GM21717 (cell line): ENCODE data around the gene FOXR1.
A peak's percentile ranks its signal among the peaks of the same experiment; 100 is the strongest.
"Not testable (repeated sequence)": the region's sequence is repeated elsewhere in the genome, so short reads cannot be mapped to it uniquely, and the experiment has no call there.

ENCODE experiments used
- ATAC-seq: cut with Tn5 transposase; IDR thresholded peaks from one replicate; pipeline ENCODE4 v1.9.1; 2021; ENCODE audit warnings: mild to moderate bottlenecking, moderate library complexity; ENCODE audit not compliant: unreplicated experiment

FOXR1 gene

GRCh38 chr11:118991486-118992038, 20.0 kb downstream of the FOXR1 start:
- ATAC-seq, result not testable (repeated sequence)

GRCh38 chr11:118996926-118997626, 25.5 kb downstream of the FOXR1 start:
- peak; percentile 5 for ATAC-seq

- peak; percentile 82 for ATAC-seq
Observed at GRCh38 chr11:118997627-118998387, 26.2 kb downstream of the FOXR1 start, which contains the start of gene CENATAC. CENATAC (plus strand) TSS chr11:118998138; CDS start chr11:118998198, 60 bp downstream.

GRCh38 chr11:118998388-118998717, 26.8 kb downstream of the FOXR1 start:
- ATAC-seq, result no peak

- ATAC-seq, result no peak
Observed at GRCh38 chr11:118998822-118999221, 27.3 kb downstream of the FOXR1 start.

- ATAC-seq, result no peak
Observed at GRCh38 chr11:119000906-119001305, 29.3 kb downstream of the FOXR1 start.

GRCh38 chr11:119006656-119007055, 35.1 kb downstream of the FOXR1 start:
- ATAC-seq, result no peak

- no peak for ATAC-seq
Observed at GRCh38 chr11:119011476-119012053, 40.0 kb downstream of the FOXR1 start.

- no peak for ATAC-seq
Observed at GRCh38 chr11:119012629-119013170, 41.1 kb downstream of the FOXR1 start.

GRCh38 chr11:119014209-119014924, 42.8 kb downstream of the FOXR1 start:
- no peak for ATAC-seq

GRCh38 chr11:119015054-119015611, 43.6 kb downstream of the FOXR1 start:
- ATAC-seq, result no peak

GRCh38 chr11:119016216-119017009, 44.9 kb downstream of the FOXR1 start:
- no peak for ATAC-seq

GRCh38 chr11:119017377-119017776, 45.8 kb downstream of the FOXR1 start:
- not testable (repeated sequence) for ATAC-seq

- ATAC-seq, result peak; percentile 81
Observed at GRCh38 chr11:119018074-119018938, 46.7 kb downstream of the FOXR1 start, which contains the start of the genes RPS25 and TRAPPC4. RPS25 (minus strand) TSS chr11:119018343; CDS start chr11:119018284, 59 bp downstream. TRAPPC4 (plus strand) TSS chr11:119018766; CDS start chr11:119018796, 30 bp downstream.

- ATAC-seq, result no peak
Observed at GRCh38 chr11:119019996-119020395, 48.4 kb downstream of the FOXR1 start.

GRCh38 chr11:119021631-119022030, 50.1 kb downstream of the FOXR1 start:
- no peak for ATAC-seq

- ATAC-seq, result no peak
Observed at GRCh38 chr11:119023741-119024140, 52.2 kb downstream of the FOXR1 start.

- ATAC-seq, result no peak
Observed at GRCh38 chr11:119024430-119025098, 53.0 kb downstream of the FOXR1 start.
